ENCODE data around the gene GNG12. TPM values are rescaled to one million over a fixed set of nuclear protein-coding genes. Genes with fewer than 3 reads are reported as not detected.
A peak's percentile ranks its signal among the peaks of the same experiment; 100 is the strongest.

The GNG12 gene
- total RNA-seq, 1 donor from 2014 or later: 71.5 TPM

DNA sequence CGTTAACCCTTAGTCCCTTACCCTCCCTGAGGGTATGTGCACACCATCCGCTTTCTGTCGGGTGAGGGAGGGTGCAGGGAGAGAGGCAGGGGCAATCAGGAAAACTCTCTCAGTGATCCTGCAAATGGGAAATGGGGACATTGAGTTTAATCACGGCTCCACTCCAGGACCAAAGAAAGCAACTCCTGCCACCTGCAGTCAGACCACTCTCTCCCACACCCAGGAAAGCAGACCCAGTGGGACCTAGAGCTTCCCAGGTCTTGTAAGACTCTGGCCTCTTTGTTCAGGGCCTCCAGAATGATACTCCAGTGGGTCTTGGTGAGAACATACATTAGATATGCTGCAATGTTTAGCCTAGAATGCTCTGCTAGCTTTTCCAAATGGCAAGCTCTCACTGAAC lies 71.5 kb downstream of the GNG12 start:
- Histone ChIP-seq H3K4me3 (no peak overlapping the region), H3K9me3 (no peaks in the 10 kb centered on the region), H3K36me3 (no peaks in the 10 kb centered on the region), H3K27ac (no peak overlapping the region), H3K27me3 (no peaks in the 10 kb centered on the region), H3K4me1 (peaks cover 25% of the 10 kb centered on the region)
- intact Hi-C loops (cut with DNase I): loop anchor here (5.0 kb wide), 2 partner anchors 86 to 351 kb away; no protein-coding TSS in a partner anchor
- TF ChIP-seq POLR2A (IDR thresholded peaks at IDR 0.05) (no peak), POLR2AphosphoS5 (IDR thresholded peaks at IDR 0.05; ENCODE audit: insufficient read depth in 1 of 2, low read depth in 1 of 2) (no peak)
- TF ChIP-seq, protein P1, sequence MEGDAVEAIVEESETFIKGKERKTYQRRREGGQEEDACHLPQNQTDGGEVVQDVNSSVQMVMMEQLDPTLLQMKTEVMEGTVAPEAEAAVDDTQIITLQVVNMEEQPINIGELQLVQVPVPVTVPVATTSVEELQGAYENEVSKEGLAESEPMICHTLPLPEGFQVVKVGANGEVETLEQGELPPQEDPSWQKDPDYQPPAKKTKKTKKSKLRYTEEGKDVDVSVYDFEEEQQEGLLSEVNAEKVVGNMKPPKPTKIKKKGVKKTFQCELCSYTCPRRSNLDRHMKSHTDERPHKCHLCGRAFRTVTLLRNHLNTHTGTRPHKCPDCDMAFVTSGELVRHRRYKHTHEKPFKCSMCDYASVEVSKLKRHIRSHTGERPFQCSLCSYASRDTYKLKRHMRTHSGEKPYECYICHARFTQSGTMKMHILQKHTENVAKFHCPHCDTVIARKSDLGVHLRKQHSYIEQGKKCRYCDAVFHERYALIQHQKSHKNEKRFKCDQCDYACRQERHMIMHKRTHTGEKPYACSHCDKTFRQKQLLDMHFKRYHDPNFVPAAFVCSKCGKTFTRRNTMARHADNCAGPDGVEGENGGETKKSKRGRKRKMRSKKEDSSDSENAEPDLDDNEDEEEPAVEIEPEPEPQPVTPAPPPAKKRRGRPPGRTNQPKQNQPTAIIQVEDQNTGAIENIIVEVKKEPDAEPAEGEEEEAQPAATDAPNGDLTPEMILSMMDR (IDR thresholded peaks at IDR 0.05): no peak
- DNase-seq (ENCODE audit: extremely low spot score in 2 of 2): peak in 1 of 2 donors; percentile 37

DNA sequence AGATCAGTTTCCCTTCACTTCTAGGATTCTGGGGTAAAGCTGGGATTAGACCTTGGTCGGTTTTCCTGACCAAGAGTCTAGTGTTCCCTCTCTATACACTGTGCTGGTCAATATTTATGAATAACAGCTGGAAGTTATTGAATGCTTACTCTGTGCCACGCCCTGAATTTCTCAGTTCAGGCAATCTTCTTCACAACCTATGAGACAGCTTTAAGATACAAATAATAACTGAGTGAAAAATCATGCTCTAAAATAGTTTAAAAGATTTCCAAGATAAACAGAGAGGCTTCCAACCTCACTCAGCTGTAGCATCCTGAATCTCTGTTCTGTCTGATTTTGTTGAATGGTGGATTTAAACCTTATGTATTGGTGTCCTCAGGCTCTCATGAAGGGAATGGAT lies 72.2 kb downstream of the GNG12 start:
- intact Hi-C loops (cut with DNase I): loop anchor here (5.0 kb wide), 2 partner anchors 86 to 351 kb away; no protein-coding TSS in a partner anchor
- peak overlapping the region; percentile 40 for H3K27ac ChIP-seq

DNA sequence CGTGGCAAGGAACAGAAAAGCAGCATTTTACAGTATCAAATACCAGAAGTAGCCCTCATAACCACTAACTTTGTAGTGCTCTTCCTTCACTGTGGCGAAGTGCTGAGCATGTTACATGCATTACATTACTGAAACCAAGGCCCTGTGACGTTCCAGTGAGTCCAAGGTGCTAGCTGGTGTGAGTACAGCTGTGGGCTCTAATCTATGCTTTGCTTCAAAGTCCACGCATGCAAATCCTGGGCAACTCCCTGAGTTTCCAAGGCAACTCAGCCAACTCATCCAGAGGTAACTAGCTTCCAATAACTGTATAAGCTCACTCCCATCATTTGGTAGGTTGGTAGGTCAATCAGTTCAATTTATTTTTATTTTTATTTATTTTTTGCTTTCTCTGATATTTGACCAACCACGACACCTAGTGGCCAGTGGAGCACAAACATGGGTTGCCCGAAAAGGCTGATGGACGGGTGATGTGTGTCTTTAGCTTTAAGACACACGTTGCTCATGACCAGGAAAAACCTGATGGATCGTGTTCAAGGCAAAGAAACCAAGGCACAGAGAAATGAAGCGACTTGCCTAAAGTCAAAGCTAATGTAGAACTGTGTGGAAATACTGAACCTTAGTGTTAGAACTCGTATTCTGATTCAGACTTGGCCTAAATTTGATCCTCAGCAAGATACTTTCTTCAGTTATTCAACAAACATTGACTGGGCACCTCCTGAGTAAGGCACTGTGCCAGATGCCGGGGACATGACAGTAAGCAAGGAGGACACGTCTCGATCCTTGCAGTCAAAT lies 73.0 kb downstream of the GNG12 start:
- intact Hi-C loops (cut with DNase I): loop anchor here (5.0 kb wide), 2 partner anchors 87 to 352 kb away; no protein-coding TSS in a partner anchor
- peak overlapping the region; percentile 40 for H3K27ac ChIP-seq
- H3K36me3 ChIP-seq: no peaks in the 10 kb centered on the region
- peak in 1 of 2 donors; percentile 82 for DNase-seq (ENCODE audit: extremely low spot score in 2 of 2)
- H3K4me1 ChIP-seq: peaks cover 33% of the 10 kb centered on the region
- H3K9me3 ChIP-seq: no peaks in the 10 kb centered on the region
- H3K4me3 ChIP-seq: no peak overlapping the region
- H3K27me3 ChIP-seq: no peaks in the 10 kb centered on the region
- TF ChIP-seq POLR2AphosphoS5 (IDR thresholded peaks at IDR 0.05; ENCODE audit: insufficient read depth in 1 of 2, low read depth in 1 of 2) (peak in 1 of 2 donors; percentile 59), POLR2A (IDR thresholded peaks at IDR 0.05) (no peak)
- TF ChIP-seq, protein P1 (IDR thresholded peaks at IDR 0.05): peak; percentile 83 to 94 (median 85)

More for the DNA sequence above, 72.2 kb downstream of the GNG12 start:
- H3K4me3 ChIP-seq: no peak overlapping the region
- no peaks in the 10 kb centered on the region for H3K27me3 ChIP-seq
- peak in 1 of 2 donors; percentile 1 for DNase-seq (ENCODE audit: extremely low spot score in 2 of 2)
- no peaks in the 10 kb centered on the region for H3K36me3 ChIP-seq
- no peaks in the 10 kb centered on the region for H3K9me3 ChIP-seq
- peaks cover 24% of the 10 kb centered on the region for H3K4me1 ChIP-seq
- TF ChIP-seq, protein P1 (IDR thresholded peaks at IDR 0.05): no peak
- TF ChIP-seq POLR2AphosphoS5 (IDR thresholded peaks at IDR 0.05; ENCODE audit: insufficient read depth in 1 of 2, low read depth in 1 of 2) (no peak), POLR2A (IDR thresholded peaks at IDR 0.05) (no peak)

DNA sequence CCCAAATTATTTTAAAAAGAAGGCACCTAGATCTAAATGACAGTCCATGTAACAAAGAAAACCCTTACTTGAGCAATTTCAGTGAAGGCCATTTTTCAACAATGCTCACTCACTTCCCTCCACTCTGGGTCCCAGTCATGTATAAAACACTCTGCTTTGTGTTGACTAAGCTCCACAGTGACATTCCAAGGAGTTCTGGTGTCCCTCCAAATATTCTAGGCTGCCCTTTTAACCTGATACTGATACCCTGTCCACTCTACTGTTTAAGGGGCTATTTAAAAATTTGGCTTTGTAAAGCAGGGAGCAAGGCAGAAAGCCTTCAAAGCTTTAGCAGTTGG lies 73.6 kb downstream of the GNG12 start:
- intact Hi-C loops (cut with DNase I): loop anchor here (5.0 to 10.0 kb wide), 3 partner anchors 88 to 353 kb away; no protein-coding TSS in a partner anchor
- no peak overlapping the region for H3K4me3 ChIP-seq
- no peak for TF ChIP-seq POLR2AphosphoS5 (IDR thresholded peaks at IDR 0.05; ENCODE audit: insufficient read depth in 1 of 2, low read depth in 1 of 2)
- TF ChIP-seq, protein P1 (IDR thresholded peaks at IDR 0.05): no peak
- no peak for TF ChIP-seq POLR2A (IDR thresholded peaks at IDR 0.05)
- peak overlapping the region; percentile 40 for H3K27ac ChIP-seq
- H3K36me3 ChIP-seq: no peaks in the 10 kb centered on the region
- H3K4me1 ChIP-seq: peaks cover 38% of the 10 kb centered on the region
- DNase-seq (ENCODE audit: extremely low spot score in 2 of 2): no peak
- H3K27me3 ChIP-seq: no peaks in the 10 kb centered on the region
- no peaks in the 10 kb centered on the region for H3K9me3 ChIP-seq

DNA sequence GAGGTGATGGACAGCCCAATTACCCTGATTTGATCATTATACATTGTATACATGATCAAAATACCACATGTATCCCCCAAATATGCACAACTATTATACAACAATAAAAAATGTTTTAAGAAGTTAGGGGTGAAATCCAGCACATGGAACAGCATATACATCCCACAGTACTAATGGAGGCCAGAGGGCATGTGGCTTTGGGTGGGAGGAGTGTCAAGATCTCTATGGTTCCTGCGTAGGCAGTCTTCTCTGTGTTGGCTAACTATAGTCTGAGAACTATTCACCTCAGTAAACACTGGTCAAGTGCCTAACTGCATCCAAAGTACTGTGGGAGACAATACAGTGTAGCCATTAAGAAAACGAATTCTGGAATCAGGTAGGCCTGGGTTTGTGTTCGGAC lies 74.2 kb downstream of the GNG12 start:
- no peak overlapping the region for H3K4me3 ChIP-seq
- no peak for TF ChIP-seq POLR2A (IDR thresholded peaks at IDR 0.05)
- TF ChIP-seq, protein P1 (IDR thresholded peaks at IDR 0.05): no peak
- no peak for TF ChIP-seq POLR2AphosphoS5 (IDR thresholded peaks at IDR 0.05; ENCODE audit: insufficient read depth in 1 of 2, low read depth in 1 of 2)
- H3K36me3 ChIP-seq: no peaks in the 10 kb centered on the region
- intact Hi-C loops (cut with DNase I): loop anchor here (10.0 kb wide), 1 partner anchor 194 kb away; no protein-coding TSS in a partner anchor
- H3K9me3 ChIP-seq: no peaks in the 10 kb centered on the region
- H3K27me3 ChIP-seq: no peaks in the 10 kb centered on the region
- H3K4me1 ChIP-seq: peaks cover 44% of the 10 kb centered on the region
- no peak overlapping the region for H3K27ac ChIP-seq
- DNase-seq (ENCODE audit: extremely low spot score in 2 of 2): peak in 1 of 2 donors; percentile 11
